HepG2 (cell line): ENCODE measurements around the gene MLYCD. TPM values are rescaled to one million over a fixed set of nuclear protein-coding genes. Genes with fewer than 3 reads are reported as not detected.

Source experiments
- ATAC-seq: fragments of 200-7000 bp; cut with Tn5 transposase; 3 replicates; pipeline ENCODE4 v1.9.1; 2020; ENCODE audit warnings: mild to moderate bottlenecking, moderate library complexity
- Bru-seq: library from RNA; stranded (reverse); fragments of 400-500 nt; gene quantifications from one replicate; lab custom pipeline; 2021; lab: Mats Ljungman, UMichigan
- BruChase-seq, 2 experiments: library from RNA; stranded (reverse); fragments of 400-500 nt; gene quantifications; one replicate each; lab custom pipeline; 2021; lab: Mats Ljungman, UMichigan
- BruUV-seq: library from RNA; stranded (reverse); fragments of 400-500 nt; replicated peaks from 2 replicates; lab custom pipeline; 2021; lab: Mats Ljungman, UMichigan
- CTCF ChIA-PET: fragments of 300-600 bp; formaldehyde crosslinking; extraction: SDS; loops from one replicate; lab custom pipeline; 2021; ENCODE audit warnings: low total read pairs, inconsistent platforms, low intra/inter-chr PET ratio; lab: Yijun Ruan, JAX
- POLR2A ChIA-PET: fragments of 350-600 bp; sonication (Branson Sonifier 250); formaldehyde crosslinking; loops from one replicate; lab custom pipeline; 2020; ENCODE audit warnings: antibody characterized with exemption, inconsistent platforms; lab: Yijun Ruan, JAX
- DNase-seq: peaks from one replicate; pipeline ENCODE4 v3.0.0-alpha.2; 2015; ENCODE audit warnings: low spot score
- FAIRE-seq: peaks from 3 replicates; lab custom pipeline; 2011; peaks lifted over from hg19 to GRCh38; lab: Jason Lieb, UNC
- H2AFZ ChIP-seq: one replicate; pipeline ENCODE4 v1.6.1; 2011; ENCODE audit warnings: low read length, inconsistent platforms
- H3K27ac ChIP-seq: fragments of 300-600 bp; 3 replicates; pipeline ENCODE4 v1.8.0; 2011; ENCODE audit warnings: mixed run types, mild to moderate bottlenecking, mixed read lengths, low read length, inconsistent platforms; ENCODE audit not compliant: insufficient read depth; ENCODE audit errors: extremely low read length
- H3K27me3 ChIP-seq, 2 experiments: fragments of 200-600 bp in 1 of 2; 2 replicates in 1 of 2; 3 replicates in 1 of 2; pipeline versions ENCODE4 v1.6.0 to v1.8.0; 2011; ENCODE audit warnings: low read length in 2 of 2, mild to moderate bottlenecking in 2 of 2, moderate library complexity in 2 of 2, inconsistent platforms in 1 of 2; ENCODE audit not compliant: insufficient read depth in 2 of 2, control insufficient read depth in 1 of 2
- H3K36me3 ChIP-seq, 2 experiments: fragments of 200-600 bp in 1 of 2; replicated peaks in 1 of 2; 2 replicates in 1 of 2; 3 replicates in 1 of 2; pipeline versions ENCODE4 v1.5.1 to v1.8.0; 2011; ENCODE audit warnings: low read length in 2 of 2, inconsistent platforms in 1 of 2; ENCODE audit not compliant: insufficient read depth in 2 of 2, control insufficient read depth in 1 of 2
- H3K4me1 ChIP-seq: 2 replicates; pipeline ENCODE4 v1.5.1; 2012; ENCODE audit warnings: low read length, inconsistent platforms; ENCODE audit not compliant: insufficient read depth
- H3K4me2 ChIP-seq: 2 replicates; pipeline ENCODE4 v1.6.0; 2011; ENCODE audit warnings: low read depth, low read length, inconsistent platforms
- H3K4me3 ChIP-seq, 3 experiments: fragments of 200-600 bp in 1 of 3; sonication (generic), shearing (Covaris generic) in 1 of 3; replicated peaks in 1 of 3; 2 replicates each; pipeline ENCODE4 v1.5.1; 2011 to 2016; ENCODE audit warnings: low read length in 3 of 3, inconsistent platforms in 2 of 3, low read depth in 2 of 3, mild to moderate bottlenecking in 2 of 3, control low read depth in 1 of 3, mixed read lengths in 1 of 3; ENCODE audit not compliant: insufficient read depth in 1 of 3
- H3K79me2 ChIP-seq: one replicate; pipeline ENCODE4 v1.6.1; 2011; ENCODE audit warnings: low read length, inconsistent platforms; ENCODE audit not compliant: insufficient read depth
- H3K9ac ChIP-seq: 2 replicates; pipeline ENCODE4 v1.6.0; 2011; ENCODE audit warnings: mild to moderate bottlenecking, low read depth, low read length, inconsistent platforms; ENCODE audit not compliant: insufficient read depth
- H3K9me3 ChIP-seq: 2 replicates; pipeline ENCODE4 v1.5.1; 2012; ENCODE audit warnings: mild to moderate bottlenecking, low read length
- H4K20me1 ChIP-seq: 2 replicates; pipeline ENCODE4 v1.6.0; 2011; ENCODE audit warnings: inconsistent platforms, mild to moderate bottlenecking, low read length, moderate library complexity; ENCODE audit not compliant: insufficient read depth
- DRAP1 ChIP-seq: IDR thresholded peaks from 2 replicates; pipeline ENCODE4 v1.6.1; 2016; ENCODE audit warnings: missing genetic modification reagents, missing compliant biosample characterization
- ZNF142 ChIP-seq: sonication (generic); formaldehyde crosslinking; IDR thresholded peaks from 2 replicates; pipeline ENCODE4 v1.4.0; 2020; ENCODE audit warnings: missing genetic modification reagents
- WGBS: methylation state at CpG from one replicate; pipeline ENCODE4 v1.1.6; 2017; ENCODE audit warnings: low lambda C conversion rate; 5-methylcytosine and 5-hydroxymethylcytosine counted together
- in situ Hi-C: cut with HindIII; loops from 2 replicates; pipeline ENCODE4 v1.10.0; 2017; ENCODE audit warnings: low pct_unique_long_range_greater_than_20kb; ENCODE audit not compliant: extremely low pct_ligation_motif_present
- intact Hi-C: fragments of 100-400 bp; cut with micrococcal nuclease; formaldehyde crosslinking; loops from one replicate; pipeline ENCODE4 v1.10.0; 2022; ENCODE audit not compliant: unreplicated experiment
- long read RNA-seq, 2 experiments: library from RNA in 1 of 2; library from polyadenylated mRNA in 1 of 2; stranded (forward) in 1 of 2; unstranded in 1 of 2; transcript quantifications; one replicate each; pipeline ENCODE4 v2.0.0, GENCODE V29; 2019 to 2022
- polyA minus RNA-seq, 3 experiments: library from RNA; depleted of rRNA, polyadenylated mRNA; stranded (reverse); fragments of >200 nt; gene quantifications; 2 replicates each; pipeline ENCODE4 v1.2.3, GENCODE V29; 2011; ENCODE audit warnings: low replicate concordance in 1 of 3
- polyA plus RNA-seq, 8 experiments: library from polyadenylated mRNA; depleted of rRNA in 3 of 8; stranded (reverse) in 7 of 8; unstranded in 1 of 8; fragments of >200 nt; fragmentation: Illumina TruSeq in 4 of 8; extraction: Trizol in 4 of 8; gene quantifications; 2 replicates each; pipeline versions ENCODE4 v1.2.1 to v1.2.3, GENCODE V29; 2011 to 2016; ENCODE audit warnings: low read depth in 4 of 8, missing spikeins in 1 of 8, mixed read lengths in 1 of 8; ENCODE audit not compliant: insufficient read depth in 1 of 8
- total RNA-seq, 5 experiments: library from RNA; depleted of rRNA; stranded (reverse); fragments of >200 nt; fragmentation: Illumina TruSeq; extraction: Trizol; gene quantifications; 2 replicates each; pipeline ENCODE4 v1.2.3, GENCODE V29; 2016; ENCODE audit warnings: low read depth in 1 of 5
- TF ChIP-seq, protein P1 (sequence below): sonication (generic); formaldehyde crosslinking; conservative IDR thresholded peaks from 2 replicates; pipeline ENCODE4 v1.4.0; 2020; ENCODE audit warnings: missing genetic modification reagents
- TF ChIP-seq, protein P2 (sequence below): sonication (generic); formaldehyde crosslinking; IDR thresholded peaks from 2 replicates; pipeline ENCODE4 v1.5.0; 2020; ENCODE audit warnings: mild to moderate bottlenecking, missing genetic modification reagents

MLYCD gene
- total RNA-seq (2016; rRNA removed; fragmentation: Illumina TruSeq; extraction: Trizol) (2.8 and 4.0 TPM in 2 replicates), polyA plus RNA-seq (2011; rRNA removed) (1.8 and 2.0 TPM in 2 replicates), polyA minus RNA-seq (2011; rRNA and poly(A)+ RNA removed; ENCODE audit: low replicate concordance) (1.8 and 5.1 TPM in 2 replicates), Bru-seq, nascent RNA (percentile 79 among the genes with signal in this experiment), BruChase-seq, experiment 1, labeled RNA remaining after a 6-hour chase (percentile 63 among the genes with signal in this experiment), BruChase-seq, experiment 2, labeled RNA remaining after a 2-hour chase (percentile 74 among the genes with signal in this experiment)
- 0.79 and 0.91 TPM in 2 replicates for total RNA-seq (2016; cell fraction: cytosol; rRNA removed; fragmentation: Illumina TruSeq; extraction: Trizol; ENCODE audit: low read depth)
- 2.6 and 3.4 TPM in 2 replicates for total RNA-seq (2016; cell fraction: insoluble cytoplasmic fraction; rRNA removed; fragmentation: Illumina TruSeq; extraction: Trizol)
- total RNA-seq (2016; cell fraction: membrane; rRNA removed; fragmentation: Illumina TruSeq; extraction: Trizol), result 1.7 and 1.9 TPM in 2 replicates
- 3.8 and 4.8 TPM in 2 replicates for total RNA-seq (2016; cell fraction: nucleus; rRNA removed; fragmentation: Illumina TruSeq; extraction: Trizol)
- polyA plus RNA-seq (2011; cell fraction: cytosol; rRNA removed), result 1.4 and 1.5 TPM in 2 replicates
- 5.0 and 5.9 TPM in 2 replicates for polyA plus RNA-seq (2011; cell fraction: nucleus; rRNA removed)
- 1.5 and 2.0 TPM in 2 replicates for polyA plus RNA-seq (2012)
- 0.28 and 0.36 TPM in 2 replicates for polyA plus RNA-seq (2016; cell fraction: cytosol; fragmentation: Illumina TruSeq; extraction: Trizol; ENCODE audit: low read depth)
- polyA plus RNA-seq (2016; cell fraction: insoluble cytoplasmic fraction; fragmentation: Illumina TruSeq; extraction: Trizol; ENCODE audit: low read depth), result 3.1 and 3.6 TPM in 2 replicates
- 0.69 and 0.76 TPM in 2 replicates for polyA plus RNA-seq (2016; cell fraction: membrane; fragmentation: Illumina TruSeq; extraction: Trizol; ENCODE audit: low read depth)
- 4.2 and 4.4 TPM in 2 replicates for polyA plus RNA-seq (2016; cell fraction: nucleus; fragmentation: Illumina TruSeq; extraction: Trizol; ENCODE audit: insufficient read depth, low read depth)
- polyA minus RNA-seq (2011; cell fraction: cytosol; rRNA and poly(A)+ RNA removed), result 0.79 and 1.4 TPM in 2 replicates
- polyA minus RNA-seq (2011; cell fraction: nucleus; rRNA and poly(A)+ RNA removed), result 8.5 and 8.8 TPM in 2 replicates
- long read RNA-seq, experiment 1, full-length matches to known transcripts, result 17 of 18 reads
- long read RNA-seq, experiment 1, partial matches to known transcripts, result 0 of 18 reads
- long read RNA-seq, experiment 1, other reads (novel, unspliced or antisense), result 1 of 18 reads
- long read RNA-seq, experiment 2, full-length matches to known transcripts, result 18 of 24 reads
- long read RNA-seq, experiment 2, partial matches to known transcripts, result 2 of 24 reads
- long read RNA-seq, experiment 2, other reads (novel, unspliced or antisense), result 4 of 24 reads

GRCh38 chr16:83898463-83899271 lies at the start of gene MLYCD:
TSS of gene MLYCD (plus strand) at chr16:83899115. CDS start at chr16:83899145, 30 bp downstream.
- intact Hi-C loops (loop anchor here (2.0 kb wide), 1 partner anchor 54 kb away; the partner anchor contains the start of gene OSGIN1), in situ Hi-C loops (no loop called here)
- peak within 1 kb of the TSS; percentile 83 for H3K27ac ChIP-seq
- no peaks in the 10 kb centered on the region for H4K20me1 ChIP-seq
- H3K4me2 ChIP-seq, result peak within 1 kb of the TSS; percentile 98
- H3K27me3 ChIP-seq, result peaks cover 0 to 13% of the 10 kb centered on the region in 2 experiments; a peak in 3 of 5 replicates
- 7% methylated on average over 10 of the region's 69 CpGs for WGBS
- H2AFZ ChIP-seq, result peak within 1 kb of the TSS; percentile 88
- BruUV-seq, result TSS peak; percentile 61
- H3K9me3 ChIP-seq, result no peaks in the 10 kb centered on the region
- peak within 1 kb of the TSS; percentile 82 for H3K9ac ChIP-seq
- FAIRE-seq (no peak), DNase-seq (peak; percentile 76), ATAC-seq (peak; percentile 93)
- peak within 1 kb of the TSS; percentile 68 to 84 (median 74) for H3K4me3 ChIP-seq
- H3K79me2 ChIP-seq, result peaks cover 5% of the 10 kb centered on the region
- H3K36me3 ChIP-seq, result no peaks in the 10 kb centered on the region
- POLR2A ChIA-PET, result interaction anchor here (0.8 to 1.0 kb wide), 2 partner anchors 46 to 55 kb away, joined by 4 read pairs; partner anchors contain the start of gene OSGIN1
- CTCF ChIA-PET, result no interaction called here
- peaks cover 39% of the 10 kb centered on the region for H3K4me1 ChIP-seq
- TF ChIP-seq, protein P1, sequence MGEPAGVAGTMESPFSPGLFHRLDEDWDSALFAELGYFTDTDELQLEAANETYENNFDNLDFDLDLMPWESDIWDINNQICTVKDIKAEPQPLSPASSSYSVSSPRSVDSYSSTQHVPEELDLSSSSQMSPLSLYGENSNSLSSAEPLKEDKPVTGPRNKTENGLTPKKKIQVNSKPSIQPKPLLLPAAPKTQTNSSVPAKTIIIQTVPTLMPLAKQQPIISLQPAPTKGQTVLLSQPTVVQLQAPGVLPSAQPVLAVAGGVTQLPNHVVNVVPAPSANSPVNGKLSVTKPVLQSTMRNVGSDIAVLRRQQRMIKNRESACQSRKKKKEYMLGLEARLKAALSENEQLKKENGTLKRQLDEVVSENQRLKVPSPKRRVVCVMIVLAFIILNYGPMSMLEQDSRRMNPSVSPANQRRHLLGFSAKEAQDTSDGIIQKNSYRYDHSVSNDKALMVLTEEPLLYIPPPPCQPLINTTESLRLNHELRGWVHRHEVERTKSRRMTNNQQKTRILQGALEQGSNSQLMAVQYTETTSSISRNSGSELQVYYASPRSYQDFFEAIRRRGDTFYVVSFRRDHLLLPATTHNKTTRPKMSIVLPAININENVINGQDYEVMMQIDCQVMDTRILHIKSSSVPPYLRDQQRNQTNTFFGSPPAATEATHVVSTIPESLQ (CRISPR knock-in tag), result no peak
- TF ChIP-seq, protein P2, sequence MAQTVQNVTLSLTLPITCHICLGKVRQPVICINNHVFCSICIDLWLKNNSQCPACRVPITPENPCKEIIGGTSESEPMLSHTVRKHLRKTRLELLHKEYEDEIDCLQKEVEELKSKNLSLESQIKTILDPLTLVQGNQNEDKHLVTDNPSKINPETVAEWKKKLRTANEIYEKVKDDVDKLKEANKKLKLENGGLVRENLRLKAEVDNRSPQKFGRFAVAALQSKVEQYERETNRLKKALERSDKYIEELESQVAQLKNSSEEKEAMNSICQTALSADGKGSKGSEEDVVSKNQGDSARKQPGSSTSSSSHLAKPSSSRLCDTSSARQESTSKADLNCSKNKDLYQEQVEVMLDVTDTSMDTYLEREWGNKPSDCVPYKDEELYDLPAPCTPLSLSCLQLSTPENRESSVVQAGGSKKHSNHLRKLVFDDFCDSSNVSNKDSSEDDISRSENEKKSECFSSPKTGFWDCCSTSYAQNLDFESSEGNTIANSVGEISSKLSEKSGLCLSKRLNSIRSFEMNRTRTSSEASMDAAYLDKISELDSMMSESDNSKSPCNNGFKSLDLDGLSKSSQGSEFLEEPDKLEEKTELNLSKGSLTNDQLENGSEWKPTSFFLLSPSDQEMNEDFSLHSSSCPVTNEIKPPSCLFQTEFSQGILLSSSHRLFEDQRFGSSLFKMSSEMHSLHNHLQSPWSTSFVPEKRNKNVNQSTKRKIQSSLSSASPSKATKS (CRISPR knock-in tag), result no peak
- TF ChIP-seq ZNF142 (CRISPR knock-in tag) (no peak), DRAP1 (0 out of 2 replicates have a peak, but pooled peaks have one; percentile 29)
